AG09319 (cell line): ENCODE measurements around the gene TTC28.
"Not testable (repeated sequence)": the region's sequence is repeated elsewhere in the genome, so short reads cannot be mapped to it uniquely, and the experiment has no call there.

Experiments
- DNase-seq: peaks from one replicate; pipeline ENCODE4 v3.0.0-alpha.2; 2010; ENCODE audit warnings: low read depth; ENCODE audit errors: extremely low read depth
- TF ChIP-seq, protein P1 (sequence below): IDR thresholded peaks from 2 replicates; pipeline ENCODE4 v1.5.1; 2011; ENCODE audit warnings: low read depth, mild to moderate bottlenecking, inconsistent platforms, low read length, moderate library complexity

The TTC28 gene

DNA sequence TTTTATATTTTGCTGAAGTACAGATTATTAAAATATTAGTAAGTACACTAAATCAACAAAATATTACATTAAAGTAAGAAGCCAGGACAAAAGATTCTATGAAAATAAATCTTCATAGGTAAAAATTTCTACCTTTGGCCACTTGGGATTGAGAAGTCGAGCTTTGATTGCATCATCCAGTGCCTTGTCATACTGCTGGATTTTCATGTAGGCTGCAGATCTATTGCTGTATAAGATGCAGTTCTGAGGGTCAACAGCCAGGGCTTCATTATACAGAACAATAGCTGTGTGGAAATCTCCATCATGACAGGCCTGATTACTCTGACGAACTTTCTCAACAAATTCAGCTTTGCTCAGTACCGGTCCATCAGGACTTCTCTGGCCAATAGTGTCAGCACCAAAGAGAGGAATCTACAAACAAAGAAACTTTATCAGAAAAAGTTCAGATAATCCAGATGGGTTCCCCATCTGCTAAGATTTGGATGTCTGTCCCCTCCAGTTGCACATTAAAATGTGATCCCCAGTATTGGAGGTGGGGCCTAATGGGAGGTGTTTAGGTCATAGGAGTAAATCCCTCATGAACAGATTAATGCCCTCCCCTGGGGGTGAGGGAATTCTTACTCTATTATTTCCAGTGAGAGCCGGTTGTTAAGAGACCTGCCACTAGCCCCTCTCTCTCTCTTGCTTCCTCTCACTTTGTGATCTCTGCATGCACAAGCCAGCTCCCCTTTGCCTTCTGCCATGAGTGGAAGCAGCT lies 50.0 kb downstream of the TTC28 start:
- DNase-seq: no peak
- TF ChIP-seq, protein P1, sequence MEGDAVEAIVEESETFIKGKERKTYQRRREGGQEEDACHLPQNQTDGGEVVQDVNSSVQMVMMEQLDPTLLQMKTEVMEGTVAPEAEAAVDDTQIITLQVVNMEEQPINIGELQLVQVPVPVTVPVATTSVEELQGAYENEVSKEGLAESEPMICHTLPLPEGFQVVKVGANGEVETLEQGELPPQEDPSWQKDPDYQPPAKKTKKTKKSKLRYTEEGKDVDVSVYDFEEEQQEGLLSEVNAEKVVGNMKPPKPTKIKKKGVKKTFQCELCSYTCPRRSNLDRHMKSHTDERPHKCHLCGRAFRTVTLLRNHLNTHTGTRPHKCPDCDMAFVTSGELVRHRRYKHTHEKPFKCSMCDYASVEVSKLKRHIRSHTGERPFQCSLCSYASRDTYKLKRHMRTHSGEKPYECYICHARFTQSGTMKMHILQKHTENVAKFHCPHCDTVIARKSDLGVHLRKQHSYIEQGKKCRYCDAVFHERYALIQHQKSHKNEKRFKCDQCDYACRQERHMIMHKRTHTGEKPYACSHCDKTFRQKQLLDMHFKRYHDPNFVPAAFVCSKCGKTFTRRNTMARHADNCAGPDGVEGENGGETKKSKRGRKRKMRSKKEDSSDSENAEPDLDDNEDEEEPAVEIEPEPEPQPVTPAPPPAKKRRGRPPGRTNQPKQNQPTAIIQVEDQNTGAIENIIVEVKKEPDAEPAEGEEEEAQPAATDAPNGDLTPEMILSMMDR: no peak

DNA sequence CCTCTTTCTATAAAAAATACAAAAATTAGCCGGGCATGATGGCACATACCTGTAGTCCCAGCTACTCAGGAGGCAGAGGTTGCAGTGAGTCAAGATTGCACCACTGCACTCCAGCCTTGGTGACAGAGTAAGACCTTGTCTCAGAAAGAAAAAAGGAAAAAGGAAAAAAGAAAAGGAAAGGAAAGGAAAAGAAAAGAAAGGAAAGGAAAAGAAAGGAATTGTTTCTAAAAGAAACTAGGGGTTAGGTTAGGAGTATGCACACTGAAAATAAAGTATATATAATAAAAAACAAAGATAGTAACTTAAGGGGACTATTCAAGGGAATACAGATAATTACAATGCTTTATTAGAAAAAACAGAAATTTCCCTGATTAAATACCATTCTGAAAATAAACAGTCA lies 50.9 kb downstream of the TTC28 start:
- TF ChIP-seq, protein P1: no peak
- no peak for DNase-seq

DNA sequence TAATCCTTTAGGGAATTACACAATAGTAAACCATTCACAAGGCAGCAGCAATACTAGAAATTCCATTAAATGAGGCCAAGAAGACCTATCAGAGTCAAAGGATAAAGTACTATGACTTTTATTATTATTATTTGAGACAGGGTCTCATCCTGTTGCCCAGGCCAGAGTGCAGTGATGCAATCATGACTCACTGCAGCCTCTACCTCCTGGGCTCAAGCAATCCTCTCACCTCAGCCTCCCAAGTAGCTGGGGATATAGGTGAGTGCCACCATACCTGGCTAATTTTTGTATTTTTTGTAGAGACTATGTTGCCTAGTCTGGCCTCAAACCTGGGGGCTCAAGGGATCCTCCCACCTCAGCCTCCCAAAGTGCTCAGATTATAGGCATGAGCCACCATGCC lies 51.8 kb downstream of the TTC28 start:
- no peak for DNase-seq
- TF ChIP-seq, protein P1: no peak

DNA sequence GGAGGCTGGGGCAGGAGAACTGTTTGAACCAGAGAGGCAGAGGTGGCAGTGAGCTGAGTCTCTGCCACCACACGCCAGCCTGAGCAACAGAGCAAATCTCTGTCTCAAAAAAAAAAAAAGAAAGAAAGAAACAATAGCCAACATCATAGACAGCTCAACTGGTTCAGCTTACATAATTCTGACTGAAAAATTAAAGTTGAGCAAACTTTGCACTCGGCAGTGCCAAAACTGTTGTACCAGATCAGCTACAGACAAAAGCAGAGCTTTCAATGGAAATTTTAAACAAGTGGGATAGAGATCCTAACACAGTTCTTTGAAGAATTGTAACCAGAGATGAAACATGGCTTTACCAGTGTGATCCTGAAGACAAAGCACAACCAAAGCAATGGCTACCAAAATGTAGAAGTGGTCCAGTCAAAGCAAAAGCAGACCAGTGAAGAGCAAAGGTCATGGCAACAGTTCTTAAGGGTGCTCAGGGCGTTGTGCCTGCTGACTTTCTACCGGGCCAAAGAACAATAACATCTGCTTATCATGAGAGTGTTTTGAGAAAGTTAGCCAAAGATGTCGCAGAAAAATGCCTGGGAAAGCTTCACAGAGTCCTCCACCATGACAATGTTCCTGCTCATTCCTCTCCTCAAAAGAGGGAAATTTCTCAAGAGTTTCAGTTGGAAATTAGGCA lies 59.3 kb downstream of the TTC28 start:
- TF ChIP-seq, protein P1: no peak

DNA sequence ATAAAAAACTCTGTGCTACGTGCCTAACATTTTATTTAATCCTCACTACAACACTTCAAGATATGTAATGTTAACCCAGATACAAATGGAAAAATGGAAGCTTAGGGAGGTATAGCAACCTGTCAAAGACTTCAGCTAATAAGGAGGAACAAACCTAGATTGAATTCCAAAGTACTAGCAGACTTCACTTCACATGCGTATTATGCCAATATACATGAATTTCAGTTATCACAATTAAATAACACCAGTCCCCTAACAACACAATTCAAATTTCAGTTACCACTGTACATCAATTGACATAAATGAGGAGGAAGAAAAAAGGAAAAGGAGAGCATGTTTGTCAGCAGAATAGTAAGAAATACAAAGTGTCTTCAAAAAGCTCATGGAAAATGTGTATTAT lies 60.4 kb downstream of the TTC28 start:
- TF ChIP-seq, protein P1: no peak
- no peak for DNase-seq

More for the DNA sequence above, 59.3 kb downstream of the TTC28 start:
- no peak for DNase-seq

DNA sequence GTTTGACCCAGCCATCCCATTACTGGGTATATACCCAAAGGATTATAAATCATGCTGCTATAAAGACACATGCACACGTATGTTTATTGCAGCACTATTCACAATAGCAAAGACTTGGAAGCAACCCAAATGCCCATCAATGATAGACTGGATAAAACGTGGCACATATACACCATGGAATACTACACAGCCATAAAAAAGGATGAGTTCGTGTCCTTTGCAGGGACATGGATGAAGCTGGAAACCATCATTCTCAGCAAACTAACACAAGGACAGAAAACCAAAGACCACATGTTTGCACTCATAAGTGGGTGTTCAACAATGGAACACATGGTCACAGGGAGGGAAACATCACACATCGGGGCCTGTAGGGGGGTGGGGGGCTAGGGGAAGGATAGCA lies 64.2 kb downstream of the TTC28 start:
- not testable (repeated sequence) for DNase-seq

DNA sequence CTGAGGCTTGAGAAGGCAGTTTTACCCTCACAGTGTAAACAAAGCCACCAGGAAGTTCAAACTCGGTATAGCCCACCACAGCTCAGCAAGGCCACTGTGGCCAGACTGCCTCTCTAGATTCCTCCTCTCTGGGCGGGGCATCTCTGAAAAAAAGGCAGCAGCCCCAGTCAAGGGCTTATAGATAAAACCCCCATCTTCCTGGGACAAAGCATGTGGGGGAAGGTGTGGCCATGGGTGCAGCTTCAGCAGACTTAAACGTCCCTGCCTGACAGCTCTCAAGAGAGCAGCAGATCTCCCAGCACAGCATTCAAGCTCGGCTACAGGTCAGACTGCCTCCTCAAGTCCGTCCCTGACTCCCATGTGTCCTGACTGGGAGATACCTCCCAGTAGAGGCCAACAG lies 69.7 kb downstream of the TTC28 start:
- DNase-seq: no peak
- TF ChIP-seq, protein P1: no peak

DNA sequence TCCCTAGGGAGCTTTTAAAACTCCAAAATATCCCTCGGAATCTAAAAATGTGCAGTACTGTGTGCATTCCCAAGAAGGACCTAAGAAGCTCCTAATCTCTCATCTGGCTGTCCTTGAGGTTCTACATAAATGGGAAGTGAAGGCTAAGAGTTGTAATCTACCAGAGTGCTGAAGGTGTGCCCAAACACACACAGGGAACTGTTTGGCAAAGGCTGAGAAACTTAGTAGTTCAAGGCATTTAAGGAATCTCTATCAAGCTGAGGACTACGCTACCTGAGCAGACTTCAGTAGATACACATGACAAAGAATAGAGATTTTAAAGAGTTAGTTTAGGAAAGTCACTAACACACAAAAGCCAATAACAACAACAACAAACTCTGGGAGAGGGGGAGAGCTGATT lies 71.1 kb downstream of the TTC28 start:
- no peak for DNase-seq
- TF ChIP-seq, protein P1: no peak
